HepG2 (cell line): ENCODE results near the gene LRIG1. TPM values are rescaled to one million over a fixed set of nuclear protein-coding genes. Genes with fewer than 3 reads are reported as not detected.

ENCODE experiments used
- ATAC-seq: fragments of 200-7000 bp; cut with Tn5 transposase; 3 replicates; pipeline ENCODE4 v1.9.1; 2020; ENCODE audit warnings: mild to moderate bottlenecking, moderate library complexity
- BruUV-seq: library from RNA; stranded (reverse); fragments of 400-500 nt; replicated peaks from 2 replicates; lab custom pipeline; 2021; lab: Mats Ljungman, UMichigan
- CTCF ChIA-PET: fragments of 300-600 bp; formaldehyde crosslinking; extraction: SDS; loops from one replicate; lab custom pipeline; 2021; ENCODE audit warnings: low total read pairs, inconsistent platforms, low intra/inter-chr PET ratio; lab: Yijun Ruan, JAX
- POLR2A ChIA-PET: fragments of 350-600 bp; sonication (Branson Sonifier 250); formaldehyde crosslinking; loops from one replicate; lab custom pipeline; 2020; ENCODE audit warnings: antibody characterized with exemption, inconsistent platforms; lab: Yijun Ruan, JAX
- DNase-seq: peaks from one replicate; pipeline ENCODE4 v3.0.0-alpha.2; 2015; ENCODE audit warnings: low spot score
- FAIRE-seq: peaks from 3 replicates; lab custom pipeline; 2011; peaks lifted over from hg19 to GRCh38; lab: Jason Lieb, UNC
- H2AFZ ChIP-seq: one replicate; pipeline ENCODE4 v1.6.1; 2011; ENCODE audit warnings: low read length, inconsistent platforms
- H3K27ac ChIP-seq: fragments of 300-600 bp; 3 replicates; pipeline ENCODE4 v1.8.0; 2011; ENCODE audit warnings: mixed run types, mild to moderate bottlenecking, mixed read lengths, low read length, inconsistent platforms; ENCODE audit not compliant: insufficient read depth; ENCODE audit errors: extremely low read length
- H3K27me3 ChIP-seq, 2 experiments: fragments of 200-600 bp in 1 of 2; 2 replicates in 1 of 2; 3 replicates in 1 of 2; pipeline versions ENCODE4 v1.6.0 to v1.8.0; 2011; ENCODE audit warnings: low read length in 2 of 2, mild to moderate bottlenecking in 2 of 2, moderate library complexity in 2 of 2, inconsistent platforms in 1 of 2; ENCODE audit not compliant: insufficient read depth in 2 of 2, control insufficient read depth in 1 of 2
- H3K36me3 ChIP-seq, 2 experiments: fragments of 200-600 bp in 1 of 2; replicated peaks in 1 of 2; 2 replicates in 1 of 2; 3 replicates in 1 of 2; pipeline versions ENCODE4 v1.5.1 to v1.8.0; 2011; ENCODE audit warnings: low read length in 2 of 2, inconsistent platforms in 1 of 2; ENCODE audit not compliant: insufficient read depth in 2 of 2, control insufficient read depth in 1 of 2
- H3K4me1 ChIP-seq: 2 replicates; pipeline ENCODE4 v1.5.1; 2012; ENCODE audit warnings: low read length, inconsistent platforms; ENCODE audit not compliant: insufficient read depth
- H3K4me2 ChIP-seq: 2 replicates; pipeline ENCODE4 v1.6.0; 2011; ENCODE audit warnings: low read depth, low read length, inconsistent platforms
- H3K4me3 ChIP-seq, 3 experiments: fragments of 200-600 bp in 1 of 3; sonication (generic), shearing (Covaris generic) in 1 of 3; replicated peaks in 1 of 3; 2 replicates each; pipeline ENCODE4 v1.5.1; 2011 to 2016; ENCODE audit warnings: low read length in 3 of 3, inconsistent platforms in 2 of 3, low read depth in 2 of 3, mild to moderate bottlenecking in 2 of 3, control low read depth in 1 of 3, mixed read lengths in 1 of 3; ENCODE audit not compliant: insufficient read depth in 1 of 3
- H3K79me2 ChIP-seq: one replicate; pipeline ENCODE4 v1.6.1; 2011; ENCODE audit warnings: low read length, inconsistent platforms; ENCODE audit not compliant: insufficient read depth
- H3K9ac ChIP-seq: 2 replicates; pipeline ENCODE4 v1.6.0; 2011; ENCODE audit warnings: mild to moderate bottlenecking, low read depth, low read length, inconsistent platforms; ENCODE audit not compliant: insufficient read depth
- H3K9me3 ChIP-seq: 2 replicates; pipeline ENCODE4 v1.5.1; 2012; ENCODE audit warnings: mild to moderate bottlenecking, low read length
- H4K20me1 ChIP-seq: 2 replicates; pipeline ENCODE4 v1.6.0; 2011; ENCODE audit warnings: inconsistent platforms, mild to moderate bottlenecking, low read length, moderate library complexity; ENCODE audit not compliant: insufficient read depth
- AGO1 ChIP-seq: fragments of 200-400 bp; formaldehyde crosslinking; IDR thresholded peaks from 2 replicates; pipeline ENCODE4 v1.6.1; 2017; ENCODE audit warnings: mild to moderate bottlenecking, low read depth, low read length, moderate library complexity; ENCODE audit not compliant: poor library complexity, severe bottlenecking
- FOXC1 ChIP-seq: sonication (generic); formaldehyde crosslinking; IDR thresholded peaks from 2 replicates; pipeline ENCODE4 v1.8.0; 2022; ENCODE audit warnings: mild to moderate bottlenecking, missing genetic modification reagents, borderline replicate concordance
- FOXO1 ChIP-seq: sonication (generic); formaldehyde crosslinking; IDR thresholded peaks from 2 replicates; pipeline ENCODE4 v1.4.0; 2020; ENCODE audit warnings: missing genetic modification reagents
- GFI1 ChIP-seq: sonication (generic); formaldehyde crosslinking; IDR thresholded peaks from 2 replicates; pipeline ENCODE4 v1.5.0; 2020; ENCODE audit warnings: missing genetic modification reagents, mild to moderate bottlenecking, borderline replicate concordance
- SRSF4 ChIP-seq: fragments of 200-400 bp; formaldehyde crosslinking; IDR thresholded peaks from one replicate; pipeline ENCODE4 v1.6.1; 2018; ENCODE audit warnings: mild to moderate bottlenecking, low read depth, low read length, moderate library complexity; ENCODE audit not compliant: poor library complexity, severe bottlenecking
- ZNF326 ChIP-seq: sonication (generic); formaldehyde crosslinking; IDR thresholded peaks from 2 replicates; pipeline ENCODE4 v1.4.0; 2020; ENCODE audit warnings: missing genetic modification reagents, borderline replicate concordance
- ZNF383 ChIP-seq: sonication (generic); formaldehyde crosslinking; IDR thresholded peaks from 2 replicates; pipeline ENCODE4 v1.4.0; 2020; ENCODE audit warnings: missing genetic modification reagents, mild to moderate bottlenecking, borderline replicate concordance
- ZNF451 ChIP-seq: sonication (generic); formaldehyde crosslinking; IDR thresholded peaks from 2 replicates; pipeline ENCODE4 v1.5.0; 2020; ENCODE audit warnings: mild to moderate bottlenecking, missing genetic modification reagents
- ZNF790 ChIP-seq: sonication (generic); formaldehyde crosslinking; IDR thresholded peaks from 2 replicates; pipeline ENCODE4 v1.8.0; 2022; ENCODE audit warnings: missing genetic modification reagents, mild to moderate bottlenecking, borderline replicate concordance
- WGBS: methylation state at CpG from one replicate; pipeline ENCODE4 v1.1.6; 2017; ENCODE audit warnings: low lambda C conversion rate; 5-methylcytosine and 5-hydroxymethylcytosine counted together
- in situ Hi-C: cut with HindIII; loops from 2 replicates; pipeline ENCODE4 v1.10.0; 2017; ENCODE audit warnings: low pct_unique_long_range_greater_than_20kb; ENCODE audit not compliant: extremely low pct_ligation_motif_present
- intact Hi-C: fragments of 100-400 bp; cut with micrococcal nuclease; formaldehyde crosslinking; loops from one replicate; pipeline ENCODE4 v1.10.0; 2022; ENCODE audit not compliant: unreplicated experiment
- polyA plus RNA-seq, 8 experiments: library from polyadenylated mRNA; depleted of rRNA in 3 of 8; stranded (reverse) in 7 of 8; unstranded in 1 of 8; fragments of >200 nt; fragmentation: Illumina TruSeq in 4 of 8; extraction: Trizol in 4 of 8; gene quantifications; 2 replicates each; pipeline versions ENCODE4 v1.2.1 to v1.2.3, GENCODE V29; 2011 to 2016; ENCODE audit warnings: low read depth in 4 of 8, missing spikeins in 1 of 8, mixed read lengths in 1 of 8; ENCODE audit not compliant: insufficient read depth in 1 of 8
- total RNA-seq, 5 experiments: library from RNA; depleted of rRNA; stranded (reverse); fragments of >200 nt; fragmentation: Illumina TruSeq; extraction: Trizol; gene quantifications; 2 replicates each; pipeline ENCODE4 v1.2.3, GENCODE V29; 2016; ENCODE audit warnings: low read depth in 1 of 5
- TF ChIP-seq, protein P1 (sequence below): sonication (generic); formaldehyde crosslinking; IDR thresholded peaks from 2 replicates; pipeline ENCODE4 v1.8.1; 2023; ENCODE audit warnings: mild to moderate bottlenecking, missing genetic modification reagents
- TF ChIP-seq, protein P2 (sequence below): sonication (generic); formaldehyde crosslinking; IDR thresholded peaks from 2 replicates; pipeline ENCODE4 v1.4.0; 2020; ENCODE audit warnings: missing genetic modification reagents
- TF ChIP-seq, protein P3 (sequence below): sonication (generic); formaldehyde crosslinking; IDR thresholded peaks from 2 replicates; pipeline ENCODE4 v1.4.0; 2020; ENCODE audit warnings: missing genetic modification reagents, borderline replicate concordance

The LRIG1 gene
- total and polyA plus RNA-seq, 2 of the 13 experiments (the other 11 are each of a cell fraction or from before 2014, with no cell fraction given): 17.8 to 24.8 TPM

DNA sequence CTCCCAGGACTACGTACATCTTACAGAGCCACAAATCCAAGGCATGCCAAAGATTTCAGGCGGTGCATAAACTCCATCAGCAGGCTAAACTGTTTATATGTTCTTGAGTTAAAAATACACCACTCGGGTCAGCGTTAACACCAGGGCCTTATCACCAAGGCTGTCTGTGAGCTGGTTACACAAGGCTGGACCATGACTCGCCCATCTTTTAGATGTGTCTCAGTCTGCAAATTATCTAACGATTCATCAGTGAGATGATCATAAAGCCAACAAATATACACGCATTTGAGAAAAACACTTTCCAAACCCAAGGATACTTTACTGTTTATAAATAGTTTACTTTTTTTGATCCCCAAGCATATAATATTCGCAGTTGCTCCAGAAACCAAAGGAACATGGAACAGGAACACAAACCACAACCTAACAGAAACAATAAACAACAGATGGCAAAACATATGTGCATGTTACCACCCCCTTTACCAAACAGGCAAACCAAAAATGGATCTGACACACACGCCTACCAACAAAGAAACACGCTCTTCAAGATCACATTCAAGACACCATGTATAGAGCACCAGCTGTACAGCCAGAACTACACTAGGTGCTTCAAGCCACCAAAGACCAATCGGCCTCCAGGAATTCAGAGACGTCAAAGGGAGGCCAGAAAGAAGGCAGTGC is 15.4 kb downstream of the LRIG1 start (continued):
- TF ChIP-seq, protein P1, sequence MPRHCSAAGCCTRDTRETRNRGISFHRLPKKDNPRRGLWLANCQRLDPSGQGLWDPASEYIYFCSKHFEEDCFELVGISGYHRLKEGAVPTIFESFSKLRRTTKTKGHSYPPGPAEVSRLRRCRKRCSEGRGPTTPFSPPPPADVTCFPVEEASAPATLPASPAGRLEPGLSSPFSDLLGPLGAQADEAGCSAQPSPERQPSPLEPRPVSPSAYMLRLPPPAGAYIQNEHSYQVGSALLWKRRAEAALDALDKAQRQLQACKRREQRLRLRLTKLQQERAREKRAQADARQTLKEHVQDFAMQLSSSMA (CRISPR knock-in tag): no peak
- TF ChIP-seq AGO1: no peak
- no peak for TF ChIP-seq ZNF790 (CRISPR knock-in tag)

DNA sequence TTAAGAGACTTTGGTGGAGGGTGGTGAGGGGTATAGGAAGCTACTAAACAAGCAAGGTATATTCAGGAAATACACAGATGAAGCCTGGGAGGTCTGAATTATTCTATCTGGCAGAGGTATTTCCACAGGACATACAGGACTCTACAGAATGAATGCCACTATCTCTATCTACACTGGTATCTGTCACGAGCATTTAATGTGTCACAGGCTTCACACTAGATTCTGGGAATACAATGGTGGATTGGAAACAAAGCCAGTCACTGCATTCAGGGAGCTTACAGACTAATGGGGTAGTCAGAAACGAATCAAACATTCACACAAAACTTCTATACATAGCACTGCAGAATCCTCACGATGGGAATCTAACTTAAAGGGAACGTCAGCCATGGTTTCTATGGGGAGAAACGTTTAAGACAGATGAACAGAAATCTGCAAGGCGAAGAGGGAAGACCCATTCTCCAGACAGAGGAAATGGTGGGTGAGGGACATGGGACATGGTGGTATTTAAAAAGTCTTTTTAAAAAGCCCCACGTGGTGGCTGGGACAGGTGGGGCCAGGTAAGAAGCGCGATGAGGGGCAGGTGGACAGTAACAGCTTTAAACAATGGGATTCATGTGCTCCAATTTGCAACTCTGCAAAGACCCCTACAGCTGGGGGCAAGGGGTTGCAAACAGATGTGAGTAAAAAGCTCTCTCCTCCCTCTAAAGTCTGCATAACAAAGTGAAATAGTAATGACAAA is 16.5 kb downstream of the LRIG1 start:
- no peak overlapping the region for H2AFZ ChIP-seq
- no peak for FAIRE-seq
- no peaks in the 10 kb centered on the region for H3K27me3 ChIP-seq
- no peak for DNase-seq
- ChIA-PET POLR2A (interaction anchor here (1.6 to 4.1 kb wide), 4 partner anchors 7 to 21 kb away, joined by 3 to 26 read pairs (median 11); no protein-coding TSS in a partner anchor), CTCF (no interaction called here)
- H3K36me3 ChIP-seq: no peaks in the 10 kb centered on the region
- no peak overlapping the region for H3K4me3 ChIP-seq
- ATAC-seq: no peak
- peaks cover 86% of the 10 kb centered on the region for H3K79me2 ChIP-seq
- intact Hi-C loops: loop anchor here (5.0 kb wide), 1 partner anchor 77 kb away; no protein-coding TSS in a partner anchor
- no peak overlapping the region for H3K9ac ChIP-seq
- no TSS peak for BruUV-seq
- H3K27ac ChIP-seq: peak overlapping the region; percentile 99
- 90% methylated on average over 9 of the region's 9 CpGs for WGBS
- no peaks in the 10 kb centered on the region for H3K9me3 ChIP-seq
- in situ Hi-C loops: no loop called here
- no peak overlapping the region for H3K4me2 ChIP-seq
- H4K20me1 ChIP-seq: no peaks in the 10 kb centered on the region
- peaks cover 90% of the 10 kb centered on the region for H3K4me1 ChIP-seq
- TF ChIP-seq, protein P2, sequence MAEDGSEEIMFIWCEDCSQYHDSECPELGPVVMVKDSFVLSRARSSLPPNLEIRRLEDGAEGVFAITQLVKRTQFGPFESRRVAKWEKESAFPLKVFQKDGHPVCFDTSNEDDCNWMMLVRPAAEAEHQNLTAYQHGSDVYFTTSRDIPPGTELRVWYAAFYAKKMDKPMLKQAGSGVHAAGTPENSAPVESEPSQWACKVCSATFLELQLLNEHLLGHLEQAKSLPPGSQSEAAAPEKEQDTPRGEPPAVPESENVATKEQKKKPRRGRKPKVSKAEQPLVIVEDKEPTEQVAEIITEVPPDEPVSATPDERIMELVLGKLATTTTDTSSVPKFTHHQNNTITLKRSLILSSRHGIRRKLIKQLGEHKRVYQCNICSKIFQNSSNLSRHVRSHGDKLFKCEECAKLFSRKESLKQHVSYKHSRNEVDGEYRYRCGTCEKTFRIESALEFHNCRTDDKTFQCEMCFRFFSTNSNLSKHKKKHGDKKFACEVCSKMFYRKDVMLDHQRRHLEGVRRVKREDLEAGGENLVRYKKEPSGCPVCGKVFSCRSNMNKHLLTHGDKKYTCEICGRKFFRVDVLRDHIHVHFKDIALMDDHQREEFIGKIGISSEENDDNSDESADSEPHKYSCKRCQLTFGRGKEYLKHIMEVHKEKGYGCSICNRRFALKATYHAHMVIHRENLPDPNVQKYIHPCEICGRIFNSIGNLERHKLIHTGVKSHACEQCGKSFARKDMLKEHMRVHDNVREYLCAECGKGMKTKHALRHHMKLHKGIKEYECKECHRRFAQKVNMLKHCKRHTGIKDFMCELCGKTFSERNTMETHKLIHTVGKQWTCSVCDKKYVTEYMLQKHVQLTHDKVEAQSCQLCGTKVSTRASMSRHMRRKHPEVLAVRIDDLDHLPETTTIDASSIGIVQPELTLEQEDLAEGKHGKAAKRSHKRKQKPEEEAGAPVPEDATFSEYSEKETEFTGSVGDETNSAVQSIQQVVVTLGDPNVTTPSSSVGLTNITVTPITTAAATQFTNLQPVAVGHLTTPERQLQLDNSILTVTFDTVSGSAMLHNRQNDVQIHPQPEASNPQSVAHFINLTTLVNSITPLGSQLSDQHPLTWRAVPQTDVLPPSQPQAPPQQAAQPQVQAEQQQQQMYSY (CRISPR knock-in tag): no peak
- no peak for TF ChIP-seq SRSF4
- TF ChIP-seq ZNF383 (CRISPR knock-in tag): no peak
- no peak for TF ChIP-seq FOXC1 (CRISPR knock-in tag)
- TF ChIP-seq, protein P3, sequence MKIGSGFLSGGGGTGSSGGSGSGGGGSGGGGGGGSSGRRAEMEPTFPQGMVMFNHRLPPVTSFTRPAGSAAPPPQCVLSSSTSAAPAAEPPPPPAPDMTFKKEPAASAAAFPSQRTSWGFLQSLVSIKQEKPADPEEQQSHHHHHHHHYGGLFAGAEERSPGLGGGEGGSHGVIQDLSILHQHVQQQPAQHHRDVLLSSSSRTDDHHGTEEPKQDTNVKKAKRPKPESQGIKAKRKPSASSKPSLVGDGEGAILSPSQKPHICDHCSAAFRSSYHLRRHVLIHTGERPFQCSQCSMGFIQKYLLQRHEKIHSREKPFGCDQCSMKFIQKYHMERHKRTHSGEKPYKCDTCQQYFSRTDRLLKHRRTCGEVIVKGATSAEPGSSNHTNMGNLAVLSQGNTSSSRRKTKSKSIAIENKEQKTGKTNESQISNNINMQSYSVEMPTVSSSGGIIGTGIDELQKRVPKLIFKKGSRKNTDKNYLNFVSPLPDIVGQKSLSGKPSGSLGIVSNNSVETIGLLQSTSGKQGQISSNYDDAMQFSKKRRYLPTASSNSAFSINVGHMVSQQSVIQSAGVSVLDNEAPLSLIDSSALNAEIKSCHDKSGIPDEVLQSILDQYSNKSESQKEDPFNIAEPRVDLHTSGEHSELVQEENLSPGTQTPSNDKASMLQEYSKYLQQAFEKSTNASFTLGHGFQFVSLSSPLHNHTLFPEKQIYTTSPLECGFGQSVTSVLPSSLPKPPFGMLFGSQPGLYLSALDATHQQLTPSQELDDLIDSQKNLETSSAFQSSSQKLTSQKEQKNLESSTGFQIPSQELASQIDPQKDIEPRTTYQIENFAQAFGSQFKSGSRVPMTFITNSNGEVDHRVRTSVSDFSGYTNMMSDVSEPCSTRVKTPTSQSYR (CRISPR knock-in tag): no peak
- TF ChIP-seq ZNF451 (CRISPR knock-in tag): no peak
- no peak for TF ChIP-seq GFI1 (CRISPR knock-in tag)
- no peak for TF ChIP-seq FOXO1
- TF ChIP-seq ZNF326: no peak
